ENCODE results near the gene CCDC50.

CCDC50 gene

GRCh38 chr3:191350396-191351090, 21.3 kb downstream of the CCDC50 start:
- Histone ChIP-seq H3K27ac (ENCODE audit: low read depth, low read length) (no peak overlapping the region), H3K4me3 (ENCODE audit: low read depth, low read length) (no peak overlapping the region), H3K36me3 (ENCODE audit: control insufficient read depth, insufficient read depth, low read length) (no peaks in the 10 kb centered on the region), H3K9me3 (ENCODE audit: control insufficient read depth, insufficient read depth, low read depth, low read length) (no peaks in the 10 kb centered on the region), H3K9ac (ENCODE audit: low read length) (no peak overlapping the region), H3K4me1 (ENCODE audit: control insufficient read depth, insufficient read depth, low read length) (peaks cover 17% of the 10 kb centered on the region), H3K27me3 (ENCODE audit: control insufficient read depth, insufficient read depth, low read length) (no peaks in the 10 kb centered on the region)

- H3K36me3 ChIP-seq (ENCODE audit: control insufficient read depth, insufficient read depth, low read length), result no peaks in the 10 kb centered on the region
- no peaks in the 10 kb centered on the region for H3K9me3 ChIP-seq (ENCODE audit: control insufficient read depth, insufficient read depth, low read depth, low read length)
- H3K27me3 ChIP-seq (ENCODE audit: control insufficient read depth, insufficient read depth, low read length), result no peaks in the 10 kb centered on the region
- no peak overlapping the region for H3K4me3 ChIP-seq (ENCODE audit: low read depth, low read length)
- peaks cover 32% of the 10 kb centered on the region for H3K4me1 ChIP-seq (ENCODE audit: control insufficient read depth, insufficient read depth, low read length)
- no peak overlapping the region for H3K27ac ChIP-seq (ENCODE audit: low read depth, low read length)
- no peak overlapping the region for H3K9ac ChIP-seq (ENCODE audit: low read length)
These were observed 22.8 kb downstream of the CCDC50 start for GRCh38 chr3:191352014-191352413.

- Histone ChIP-seq H3K27ac (ENCODE audit: low read depth, low read length) (no peak overlapping the region), H3K4me3 (ENCODE audit: low read depth, low read length) (no peak overlapping the region), H3K9me3 (ENCODE audit: control insufficient read depth, insufficient read depth, low read depth, low read length) (no peaks in the 10 kb centered on the region), H3K27me3 (ENCODE audit: control insufficient read depth, insufficient read depth, low read length) (no peaks in the 10 kb centered on the region), H3K4me1 (ENCODE audit: control insufficient read depth, insufficient read depth, low read length) (peaks cover 43% of the 10 kb centered on the region), H3K9ac (ENCODE audit: low read length) (no peak overlapping the region), H3K36me3 (ENCODE audit: control insufficient read depth, insufficient read depth, low read length) (no peaks in the 10 kb centered on the region)
These were observed 24.0 kb downstream of the CCDC50 start for GRCh38 chr3:191353022-191353777.

GRCh38 chr3:191355406-191355805, 26.2 kb downstream of the CCDC50 start:
- no peak overlapping the region for H3K27ac ChIP-seq (ENCODE audit: low read depth, low read length)
- H3K27me3 ChIP-seq (ENCODE audit: control insufficient read depth, insufficient read depth, low read length), result no peaks in the 10 kb centered on the region
- H3K4me3 ChIP-seq (ENCODE audit: low read depth, low read length), result no peak overlapping the region
- H3K4me1 ChIP-seq (ENCODE audit: control insufficient read depth, insufficient read depth, low read length), result peaks cover 52% of the 10 kb centered on the region
- no peak overlapping the region for H3K9ac ChIP-seq (ENCODE audit: low read length)
- no peaks in the 10 kb centered on the region for H3K9me3 ChIP-seq (ENCODE audit: control insufficient read depth, insufficient read depth, low read depth, low read length)
- no peaks in the 10 kb centered on the region; the same call in 1 of the 2 replicates for H3K36me3 ChIP-seq (ENCODE audit: control insufficient read depth, insufficient read depth, low read length)

- H3K4me1 ChIP-seq (ENCODE audit: control insufficient read depth, insufficient read depth, low read length), result peaks cover 55% of the 10 kb centered on the region
- no peaks in the 10 kb centered on the region for H3K27me3 ChIP-seq (ENCODE audit: control insufficient read depth, insufficient read depth, low read length)
- no peaks in the 10 kb centered on the region for H3K9me3 ChIP-seq (ENCODE audit: control insufficient read depth, insufficient read depth, low read depth, low read length)
- peaks cover 7% of the 10 kb centered on the region; the same call in 1 of the 2 replicates for H3K36me3 ChIP-seq (ENCODE audit: control insufficient read depth, insufficient read depth, low read length)
- H3K27ac ChIP-seq (ENCODE audit: low read depth, low read length), result 0 out of 2 replicates have a peak overlapping the region, but pooled peaks have one; percentile 51
- H3K9ac ChIP-seq (ENCODE audit: low read length), result no peak overlapping the region
- H3K4me3 ChIP-seq (ENCODE audit: low read depth, low read length), result no peak overlapping the region
These were observed 27.6 kb downstream of the CCDC50 start for GRCh38 chr3:191356631-191357439.

GRCh38 chr3:191357909-191358308, 28.7 kb downstream of the CCDC50 start:
- Histone ChIP-seq H3K9me3 (ENCODE audit: control insufficient read depth, insufficient read depth, low read depth, low read length) (no peaks in the 10 kb centered on the region), H3K27ac (ENCODE audit: low read depth, low read length) (peak overlapping the region; percentile 65), H3K4me1 (ENCODE audit: control insufficient read depth, insufficient read depth, low read length) (peaks cover 53% of the 10 kb centered on the region), H3K27me3 (ENCODE audit: control insufficient read depth, insufficient read depth, low read length) (no peaks in the 10 kb centered on the region), H3K36me3 (ENCODE audit: control insufficient read depth, insufficient read depth, low read length) (peaks cover 14% of the 10 kb centered on the region), H3K9ac (ENCODE audit: low read length) (no peak overlapping the region), H3K4me3 (ENCODE audit: low read depth, low read length) (no peak overlapping the region)

GRCh38 chr3:191358929-191359328, 29.7 kb downstream of the CCDC50 start:
- H3K36me3 ChIP-seq (ENCODE audit: control insufficient read depth, insufficient read depth, low read length), result peaks cover 14% of the 10 kb centered on the region
- H3K4me1 ChIP-seq (ENCODE audit: control insufficient read depth, insufficient read depth, low read length), result peaks cover 58% of the 10 kb centered on the region
- no peaks in the 10 kb centered on the region for H3K9me3 ChIP-seq (ENCODE audit: control insufficient read depth, insufficient read depth, low read depth, low read length)
- peak overlapping the region; percentile 65; the same call in 1 of the 2 replicates for H3K27ac ChIP-seq (ENCODE audit: low read depth, low read length)
- no peaks in the 10 kb centered on the region for H3K27me3 ChIP-seq (ENCODE audit: control insufficient read depth, insufficient read depth, low read length)
- H3K4me3 ChIP-seq (ENCODE audit: low read depth, low read length), result no peak overlapping the region
- no peak overlapping the region for H3K9ac ChIP-seq (ENCODE audit: low read length)

GRCh38 chr3:191360620-191361019, 31.4 kb downstream of the CCDC50 start:
- H3K9me3 ChIP-seq (ENCODE audit: control insufficient read depth, insufficient read depth, low read depth, low read length), result no peaks in the 10 kb centered on the region
- H3K4me3 ChIP-seq (ENCODE audit: low read depth, low read length), result no peak overlapping the region
- H3K36me3 ChIP-seq (ENCODE audit: control insufficient read depth, insufficient read depth, low read length), result peaks cover 14% of the 10 kb centered on the region
- no peak overlapping the region for H3K9ac ChIP-seq (ENCODE audit: low read length)
- no peak overlapping the region for H3K27ac ChIP-seq (ENCODE audit: low read depth, low read length)
- H3K27me3 ChIP-seq (ENCODE audit: control insufficient read depth, insufficient read depth, low read length), result no peaks in the 10 kb centered on the region
- peaks cover 63% of the 10 kb centered on the region for H3K4me1 ChIP-seq (ENCODE audit: control insufficient read depth, insufficient read depth, low read length)

- H3K36me3 ChIP-seq (ENCODE audit: control insufficient read depth, insufficient read depth, low read length), result peaks cover 14% of the 10 kb centered on the region
- no peak overlapping the region for H3K4me3 ChIP-seq (ENCODE audit: low read depth, low read length)
- peak overlapping the region; percentile 31 for H3K9ac ChIP-seq (ENCODE audit: low read length)
- peaks cover 55% of the 10 kb centered on the region for H3K4me1 ChIP-seq (ENCODE audit: control insufficient read depth, insufficient read depth, low read length)
- H3K27ac ChIP-seq (ENCODE audit: low read depth, low read length), result peak overlapping the region; percentile 8; the same call in 1 of the 2 replicates
- no peaks in the 10 kb centered on the region for H3K27me3 ChIP-seq (ENCODE audit: control insufficient read depth, insufficient read depth, low read length)
- H3K9me3 ChIP-seq (ENCODE audit: control insufficient read depth, insufficient read depth, low read depth, low read length), result no peaks in the 10 kb centered on the region
These were observed 32.3 kb downstream of the CCDC50 start for GRCh38 chr3:191361456-191361855.

- H3K4me3 ChIP-seq (ENCODE audit: low read depth, low read length), result no peak overlapping the region
- H3K9ac ChIP-seq (ENCODE audit: low read length), result no peak overlapping the region
- H3K27ac ChIP-seq (ENCODE audit: low read depth, low read length), result peak overlapping the region; percentile 7
- H3K36me3 ChIP-seq (ENCODE audit: control insufficient read depth, insufficient read depth, low read length), result peaks cover 14% of the 10 kb centered on the region
- H3K9me3 ChIP-seq (ENCODE audit: control insufficient read depth, insufficient read depth, low read depth, low read length), result no peaks in the 10 kb centered on the region
- no peaks in the 10 kb centered on the region for H3K27me3 ChIP-seq (ENCODE audit: control insufficient read depth, insufficient read depth, low read length)
- H3K4me1 ChIP-seq (ENCODE audit: control insufficient read depth, insufficient read depth, low read length), result peaks cover 53% of the 10 kb centered on the region
These were observed 32.8 kb downstream of the CCDC50 start for GRCh38 chr3:191362037-191362436.
